GM18508 (cell line): Measurements from ENCODE around the gene CD300LG.
"Not testable (repeated sequence)": the region's sequence is repeated elsewhere in the genome, so short reads cannot be mapped to it uniquely, and the experiment has no call there.

ENCODE experiments used
- ATAC-seq: cut with Tn5 transposase; IDR thresholded peaks from one replicate; pipeline ENCODE4 v1.9.1; 2021; ENCODE audit warnings: moderate number of reproducible peaks; ENCODE audit not compliant: insufficient read depth, unreplicated experiment

CD300LG gene

DNA sequence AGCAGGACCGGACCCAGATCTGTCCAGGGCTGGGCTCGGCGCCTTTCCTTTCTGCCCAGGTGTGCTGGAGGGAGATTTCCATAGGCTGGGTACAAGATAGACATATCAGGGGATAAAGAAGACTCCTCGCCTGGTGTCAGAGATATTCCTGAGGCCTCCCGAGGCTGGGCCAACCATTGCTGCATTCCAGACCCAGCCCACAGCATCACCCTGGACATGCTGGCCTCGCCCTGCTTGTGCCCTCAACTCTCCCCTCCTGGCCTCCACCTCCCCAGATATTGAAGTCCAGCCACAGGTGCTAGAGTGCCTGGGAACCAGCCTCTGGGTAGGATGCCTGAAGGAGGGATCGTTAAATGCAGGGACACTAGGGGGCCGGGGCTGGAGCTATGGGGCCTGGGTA lies 2.1 kb downstream of the CD300LG start:
- ATAC-seq = no peak

DNA sequence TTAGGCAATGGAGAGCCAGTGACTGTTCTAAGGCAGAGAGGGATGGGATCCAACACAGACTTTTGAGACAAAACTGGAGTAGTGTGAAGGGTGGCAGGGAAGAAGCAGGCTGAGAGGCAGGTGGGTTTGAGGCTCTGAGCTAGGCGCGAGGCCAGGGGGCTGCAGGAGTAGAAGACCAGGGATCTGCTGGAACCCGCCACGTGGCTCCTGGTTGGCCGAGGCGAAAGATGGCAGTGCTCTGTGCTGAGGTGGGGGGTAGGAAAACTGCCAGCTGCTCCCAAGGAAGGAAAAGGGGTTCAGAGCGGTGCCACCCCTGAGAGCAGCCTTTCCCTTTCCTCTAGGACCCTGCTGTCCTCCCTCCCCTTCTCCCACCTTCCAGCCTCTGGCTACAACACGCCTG lies 5.6 kb downstream of the CD300LG start:
- ATAC-seq = no peak

DNA sequence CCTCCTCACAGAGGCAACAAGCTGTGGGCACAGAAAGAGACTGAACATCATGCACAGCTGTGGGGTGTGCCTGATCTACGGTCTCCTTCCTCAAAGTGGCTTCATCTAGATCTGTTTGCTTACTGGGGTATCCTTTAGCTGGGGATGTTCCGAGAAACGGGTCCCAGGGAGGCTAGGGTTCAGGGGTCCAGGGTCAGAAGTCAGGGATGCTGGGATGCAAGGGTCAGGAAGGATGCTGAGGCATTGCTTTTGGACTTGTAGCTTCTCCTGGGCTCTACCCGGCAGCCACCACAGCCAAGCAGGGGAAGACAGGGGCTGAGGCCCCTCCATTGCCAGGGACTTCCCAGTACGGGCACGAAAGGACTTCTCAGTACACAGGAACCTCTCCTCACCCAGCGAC lies 6.6 kb downstream of the CD300LG start:
- ATAC-seq = no peak

DNA sequence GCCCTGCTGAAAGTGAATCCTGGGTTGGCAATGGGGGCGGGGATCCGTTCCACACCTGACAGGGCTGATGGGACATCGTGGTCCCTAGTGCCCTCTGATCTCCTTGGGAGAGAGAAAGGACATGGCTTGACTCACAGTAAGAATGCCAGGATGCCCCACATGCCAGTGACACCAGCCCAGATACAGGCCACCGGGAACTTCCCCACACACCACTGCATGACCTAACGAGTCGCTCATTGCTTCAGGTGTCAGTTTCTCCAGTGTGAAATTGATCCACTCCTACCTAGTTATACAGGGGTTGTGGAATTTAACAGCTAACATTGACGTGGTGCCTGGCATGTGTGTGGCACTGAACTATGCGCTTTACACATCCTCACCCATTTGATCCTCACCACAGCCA lies 7.5 kb downstream of the CD300LG start:
- ATAC-seq = no peak

DNA sequence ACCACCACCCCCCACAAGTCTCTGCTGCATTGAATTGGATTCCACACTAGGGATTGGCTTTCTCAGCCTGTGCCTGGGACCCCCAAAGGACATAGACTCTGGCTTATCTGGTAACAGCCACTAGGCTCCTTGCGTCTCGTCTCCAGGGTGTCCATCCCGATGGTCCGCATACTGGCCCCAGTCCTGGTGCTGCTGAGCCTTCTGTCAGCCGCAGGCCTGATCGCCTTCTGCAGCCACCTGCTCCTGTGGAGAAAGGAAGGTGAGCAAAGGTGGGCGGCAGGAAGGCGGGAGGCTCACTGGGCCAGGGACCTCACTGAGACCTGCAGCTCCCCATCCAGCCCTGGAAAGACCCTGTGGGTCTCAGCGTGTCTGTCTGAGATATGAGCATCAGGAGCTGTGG lies 8.1 kb downstream of the CD300LG start:
- ATAC-seq = no peak

DNA sequence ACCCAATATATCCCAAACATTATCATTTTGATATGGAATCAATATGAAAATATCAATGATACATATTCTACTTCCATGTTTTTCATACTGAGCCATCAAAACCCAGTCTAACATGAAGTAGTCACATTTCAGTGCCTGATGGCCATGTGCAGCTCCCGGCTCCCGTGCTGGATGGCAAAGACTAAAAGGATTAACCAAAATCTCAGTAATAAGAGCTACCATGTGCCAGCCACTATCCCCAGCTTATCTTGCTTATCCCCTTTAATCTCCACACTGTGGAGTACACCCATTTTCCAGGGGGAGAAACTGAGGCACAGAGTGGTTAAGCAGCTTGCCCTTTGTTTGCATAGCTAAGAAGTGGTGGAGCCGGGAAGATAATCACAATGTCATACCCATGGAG lies 9.2 kb downstream of the CD300LG start:
- no peak for ATAC-seq

DNA sequence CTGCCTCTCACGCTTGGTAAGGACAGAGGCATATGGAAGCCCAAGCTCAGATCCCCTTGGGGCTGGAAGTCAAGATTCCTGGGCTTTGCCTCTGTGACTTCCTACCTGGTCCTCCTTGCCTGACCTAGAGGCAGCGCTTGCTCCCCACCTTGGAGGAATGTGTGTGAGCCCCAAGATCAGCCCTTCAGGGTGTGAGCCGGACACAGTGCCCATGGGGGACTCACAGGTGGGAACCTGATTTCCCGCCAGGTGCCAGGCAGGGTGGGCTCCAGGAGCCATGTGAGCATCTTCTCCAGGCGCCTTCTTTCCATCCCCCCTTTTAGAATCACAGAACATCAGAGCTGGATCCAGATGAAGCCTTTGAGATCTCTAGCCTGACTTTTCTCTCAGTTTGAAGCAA lies 10.2 kb downstream of the CD300LG start:
- no peak for ATAC-seq

DNA sequence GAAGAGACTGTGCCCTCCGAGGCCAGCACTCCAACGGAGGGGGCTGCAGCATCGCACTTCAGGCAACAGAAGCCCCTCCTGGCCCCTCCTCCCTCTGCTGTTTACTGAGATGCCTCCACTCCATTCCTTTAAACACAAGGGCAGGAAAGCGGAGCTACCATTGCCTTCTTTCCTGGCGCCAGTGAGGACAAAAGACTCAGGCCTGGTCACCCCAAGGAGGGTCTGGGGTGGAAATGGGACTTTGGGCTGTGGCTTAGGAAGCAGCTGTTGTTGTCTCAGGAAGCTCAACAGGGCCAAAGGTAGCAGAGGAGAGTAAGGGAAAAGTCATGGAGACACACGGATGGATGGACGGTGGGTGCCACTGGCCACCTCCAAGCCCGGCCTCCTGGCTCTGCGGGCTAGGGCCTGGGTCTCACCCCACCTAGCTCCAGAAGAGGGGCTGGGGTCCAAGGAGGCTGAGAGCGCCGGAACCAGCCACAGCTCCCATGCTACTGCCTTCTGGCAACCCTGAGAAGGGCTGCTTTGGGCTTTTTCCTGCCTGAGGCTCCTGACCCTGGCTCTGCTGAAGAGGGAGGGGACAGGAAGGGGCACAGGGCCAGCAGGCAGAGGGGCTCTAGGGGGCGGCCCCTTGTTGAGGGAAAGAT lies 11.1 kb downstream of the CD300LG start:
- no peak for ATAC-seq

DNA sequence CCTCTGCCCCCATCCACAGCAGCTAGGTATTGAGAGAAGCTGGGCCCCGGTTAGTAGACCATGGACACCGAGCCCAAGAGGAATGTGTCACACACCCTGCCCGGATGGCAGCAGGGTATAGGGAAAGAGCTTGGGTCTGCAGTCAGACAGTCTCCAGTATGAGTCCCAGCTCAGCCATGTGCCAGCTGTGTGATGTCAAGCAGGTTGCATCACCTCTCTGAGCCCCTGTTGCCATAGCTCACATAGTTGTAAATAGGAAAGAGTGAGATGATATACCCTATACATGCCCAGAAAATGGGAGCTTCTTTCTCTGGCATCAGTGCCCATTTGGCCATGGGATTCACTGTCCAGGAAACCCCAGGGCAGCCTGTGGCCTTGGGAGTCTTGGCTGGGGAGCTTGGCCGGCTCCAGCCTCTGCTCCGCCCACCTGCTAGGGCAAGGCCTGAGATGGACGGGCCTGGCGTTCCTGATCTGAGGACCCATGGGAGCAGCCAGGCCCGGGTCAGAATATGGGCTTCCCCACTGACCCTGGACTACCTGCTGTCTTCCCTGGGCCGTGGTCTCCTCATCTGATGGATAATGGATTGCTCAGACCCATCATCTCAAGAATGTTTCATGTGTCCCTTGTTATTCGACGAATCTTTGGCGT lies 13.2 kb downstream of the CD300LG start:
- ATAC-seq = no peak

DNA sequence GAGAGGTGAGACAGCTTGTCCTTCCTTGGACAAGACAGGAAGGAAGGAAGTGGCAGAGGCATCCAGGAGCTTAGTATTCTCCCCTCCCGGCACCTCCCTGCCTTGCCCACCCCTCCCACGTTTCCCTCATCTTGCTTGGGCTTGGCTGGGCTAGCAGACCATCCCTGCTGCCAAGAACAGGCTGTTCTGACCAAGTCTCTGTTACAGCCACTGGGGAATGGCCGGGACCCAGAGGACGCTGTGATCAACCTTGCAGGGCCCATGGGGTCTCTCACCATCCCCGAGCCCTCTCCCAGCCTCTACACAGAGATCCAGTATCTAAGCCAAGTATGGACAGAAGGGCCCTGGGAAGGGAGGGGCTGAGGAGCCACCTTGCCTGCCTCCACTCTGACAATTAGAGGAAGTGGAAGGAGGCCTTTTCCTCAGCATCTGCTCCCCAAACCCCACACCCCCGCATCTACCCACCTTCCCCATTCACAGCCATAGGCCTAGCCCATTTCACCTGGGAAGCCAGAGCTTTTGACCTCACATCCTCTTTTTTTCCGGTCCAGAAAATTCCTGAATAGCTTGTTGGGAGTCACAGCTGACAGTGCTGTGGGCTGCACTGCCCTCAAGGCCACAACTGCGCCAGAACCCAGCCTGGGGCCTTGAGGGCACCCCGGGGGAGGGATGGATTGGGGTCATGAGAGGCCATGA lies 14.1 kb downstream of the CD300LG start:
- ATAC-seq = no peak

DNA sequence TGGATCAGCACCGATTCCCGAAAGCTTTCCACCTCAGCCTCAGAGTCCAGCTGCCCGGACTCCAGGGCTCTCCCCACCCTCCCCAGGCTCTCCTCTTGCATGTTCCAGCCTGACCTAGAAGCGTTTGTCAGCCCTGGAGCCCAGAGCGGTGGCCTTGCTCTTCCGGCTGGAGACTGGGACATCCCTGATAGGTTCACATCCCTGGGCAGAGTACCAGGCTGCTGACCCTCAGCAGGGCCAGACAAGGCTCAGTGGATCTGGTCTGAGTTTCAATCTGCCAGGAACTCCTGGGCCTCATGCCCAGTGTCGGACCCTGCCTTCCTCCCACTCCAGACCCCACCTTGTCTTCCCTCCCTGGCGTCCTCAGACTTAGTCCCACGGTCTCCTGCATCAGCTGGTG lies 15.0 kb downstream of the CD300LG start:
- ATAC-seq = no peak

DNA sequence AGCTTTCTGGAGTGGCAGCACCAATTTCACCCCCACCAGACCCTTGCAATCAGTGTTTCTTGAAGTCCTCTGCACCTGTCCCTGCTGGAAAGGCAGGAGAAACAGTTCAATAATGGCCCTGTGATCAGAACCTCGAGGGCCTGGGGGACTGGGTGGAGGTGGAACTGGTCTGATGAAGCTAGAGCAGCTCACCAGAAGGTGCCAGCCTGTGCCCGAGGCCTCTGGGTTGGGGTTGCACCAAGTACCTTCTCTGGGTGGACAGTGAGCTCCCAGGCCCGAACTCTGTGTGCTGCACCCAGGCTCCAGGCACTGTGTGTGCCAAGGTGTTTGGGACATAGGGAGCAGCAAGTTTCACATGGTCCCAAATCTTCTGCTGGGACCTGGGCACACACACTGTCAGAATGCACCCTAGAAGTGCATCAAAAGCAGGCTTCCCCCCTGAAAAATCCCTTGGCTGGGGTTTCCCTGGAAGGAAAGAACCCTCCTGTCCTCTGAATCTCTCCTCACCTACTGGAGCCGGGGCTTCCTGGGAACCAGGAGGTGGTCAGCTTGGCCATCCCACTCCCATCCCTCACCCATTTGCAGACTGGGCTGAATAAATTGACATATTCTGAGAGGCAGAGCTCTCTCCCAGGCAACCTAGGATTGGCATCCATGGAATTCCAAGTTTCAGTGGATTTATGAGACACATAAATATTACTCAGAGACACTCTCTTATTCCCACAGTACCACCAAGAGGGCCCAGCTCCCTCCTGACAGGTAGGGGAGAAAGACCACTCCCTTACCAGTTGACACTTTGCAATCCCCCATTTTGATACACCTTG lies 17.4 kb downstream of the CD300LG start:
- ATAC-seq = no peak

DNA sequence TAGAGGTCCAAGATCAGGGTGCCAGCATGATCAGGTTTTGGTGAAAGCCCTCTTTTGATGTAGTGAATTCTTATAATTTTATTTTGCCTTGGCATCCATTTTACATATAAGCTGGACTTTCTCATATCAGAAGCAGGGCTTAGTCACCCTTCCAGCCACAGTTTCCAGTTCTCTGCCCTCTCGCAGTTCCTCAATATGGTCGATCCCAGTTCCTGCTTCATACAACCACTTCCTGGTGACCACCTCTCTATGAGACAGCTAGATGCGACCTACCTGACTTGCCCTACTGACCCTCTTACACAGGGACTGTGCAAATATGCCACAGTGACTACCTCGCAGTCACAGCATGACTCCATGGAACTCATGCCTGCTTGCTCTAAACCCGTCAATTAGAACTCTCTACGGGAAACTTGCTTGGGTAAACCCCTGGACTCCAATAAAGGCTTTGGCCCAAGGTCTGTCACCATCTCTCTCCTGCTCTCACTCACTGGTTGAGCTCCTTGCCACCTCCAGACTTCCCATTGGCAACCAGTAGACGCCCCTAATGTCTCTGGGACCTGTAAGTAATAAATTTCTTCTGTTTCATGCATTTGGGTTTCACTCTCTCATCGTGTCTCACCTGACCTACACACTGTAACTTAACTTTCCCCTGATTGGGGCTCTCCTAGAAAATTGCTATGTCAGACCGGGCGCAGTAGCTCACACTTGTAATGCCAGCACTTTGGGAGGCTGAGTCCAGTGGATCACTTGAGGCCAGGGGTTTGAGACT lies 21.4 kb downstream of the CD300LG start:
- ATAC-seq = no peak

DNA sequence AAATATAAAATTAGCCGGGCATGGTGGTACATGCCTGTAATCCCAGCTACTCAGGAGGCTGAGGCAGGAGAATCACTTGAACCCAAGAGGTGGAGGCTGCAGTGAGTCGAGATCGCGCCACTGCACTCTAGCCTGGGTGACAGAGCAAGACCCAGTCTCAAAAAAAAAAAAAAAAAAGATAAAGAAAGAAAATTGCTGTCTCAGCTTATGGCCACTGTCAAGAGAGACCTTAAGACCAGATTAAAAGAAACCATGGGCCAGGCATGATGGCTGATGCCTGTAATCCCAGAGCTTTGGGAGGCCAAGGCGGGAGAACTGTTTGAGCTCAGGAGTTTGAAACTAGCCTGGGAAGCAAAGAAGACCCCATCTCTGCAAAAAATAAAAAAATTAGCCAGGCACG lies 22.1 kb downstream of the CD300LG start:
- not testable (repeated sequence) for ATAC-seq

DNA sequence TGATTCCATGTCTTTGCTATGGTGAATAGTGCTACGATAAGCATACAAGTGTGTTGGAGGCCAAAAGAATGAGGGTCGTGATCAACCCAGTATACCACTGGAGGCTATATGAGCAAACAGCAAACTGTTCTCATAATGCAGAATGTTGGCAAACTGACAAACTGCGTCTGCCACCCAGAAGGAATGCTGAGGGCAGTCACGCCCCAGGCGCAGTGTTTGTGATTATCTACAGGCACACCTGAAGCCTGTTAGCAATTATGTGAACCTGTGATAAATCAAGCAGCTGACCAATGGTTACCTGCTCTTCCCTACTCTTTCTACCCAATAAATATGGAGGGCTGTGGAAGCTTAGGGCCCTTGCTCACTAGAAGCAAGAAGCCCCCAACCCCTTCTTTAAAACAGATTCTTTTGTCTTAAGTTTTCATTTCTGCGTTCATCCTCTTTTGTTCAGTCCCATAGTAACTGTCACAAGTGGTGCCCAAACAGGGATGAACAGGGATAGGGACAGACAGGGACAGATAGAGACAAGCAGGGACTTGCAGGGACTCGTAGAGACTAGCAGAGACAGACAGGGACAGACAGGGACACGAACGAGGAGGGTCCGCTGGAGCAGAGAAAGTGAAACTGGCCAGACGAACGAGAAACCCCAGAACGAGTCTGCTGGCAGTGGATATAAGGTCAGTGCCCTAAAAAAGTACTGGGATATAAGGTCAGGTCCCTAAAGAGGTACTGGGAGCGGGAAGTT lies 25.1 kb downstream of the CD300LG start:
- no peak for ATAC-seq

DNA sequence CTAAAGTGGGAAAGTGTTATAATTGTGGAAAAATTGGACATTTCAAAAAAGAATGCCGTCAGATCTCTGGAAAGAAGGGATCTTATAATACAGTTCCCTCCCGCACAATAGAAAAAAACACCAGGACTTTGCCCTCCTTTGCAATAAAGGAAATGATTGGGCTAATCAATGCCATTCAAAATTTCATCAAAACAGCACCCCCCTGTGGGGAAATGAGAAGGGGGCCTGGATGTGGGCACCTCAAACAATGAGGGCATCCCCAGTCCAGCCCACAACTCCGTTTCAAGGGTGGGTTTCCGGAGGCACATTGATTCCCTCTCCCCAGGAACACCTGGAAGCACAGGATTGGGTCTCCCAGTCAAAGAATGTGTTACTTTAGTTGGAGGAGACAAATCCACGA lies 26.1 kb downstream of the CD300LG start:
- no peak for ATAC-seq

DNA sequence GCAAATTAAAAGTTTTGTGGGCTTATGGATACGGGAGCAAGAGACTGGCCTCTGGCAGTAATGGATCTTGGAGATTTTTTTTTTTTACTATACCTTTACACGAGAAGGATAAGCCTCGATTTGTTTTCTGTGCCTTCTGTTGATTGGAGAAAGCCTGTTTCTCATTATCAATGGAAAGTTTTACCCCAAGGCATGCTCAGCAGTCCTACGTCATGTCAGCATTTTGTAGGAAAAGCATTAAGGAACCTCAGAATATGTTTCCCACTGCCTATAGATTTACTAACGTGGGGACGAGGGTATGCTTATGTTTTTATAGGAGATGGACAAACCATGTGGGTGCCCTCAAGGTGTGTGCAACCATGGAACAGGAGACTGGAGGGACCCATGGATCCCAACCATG lies 26.8 kb downstream of the CD300LG start:
- no peak for ATAC-seq

DNA sequence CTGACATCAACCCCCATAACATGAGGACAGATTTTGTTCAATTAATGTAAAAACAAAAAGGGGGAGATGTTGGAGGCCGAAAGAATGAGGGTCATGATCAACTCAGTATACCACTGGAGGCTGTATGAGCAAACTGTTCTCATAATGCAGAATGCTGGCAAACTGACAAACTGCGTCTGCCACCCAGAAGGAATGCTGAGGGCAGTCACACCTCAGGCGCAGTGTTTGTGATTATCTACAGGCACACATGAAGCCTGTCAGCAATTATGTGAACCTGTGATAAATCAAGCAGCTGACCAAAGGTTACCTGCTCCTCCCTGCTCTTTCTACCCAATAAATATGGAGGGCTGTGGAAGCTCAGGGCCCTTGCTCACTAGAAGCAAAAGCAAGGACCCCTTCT lies 27.3 kb downstream of the CD300LG start:
- no peak for ATAC-seq

DNA sequence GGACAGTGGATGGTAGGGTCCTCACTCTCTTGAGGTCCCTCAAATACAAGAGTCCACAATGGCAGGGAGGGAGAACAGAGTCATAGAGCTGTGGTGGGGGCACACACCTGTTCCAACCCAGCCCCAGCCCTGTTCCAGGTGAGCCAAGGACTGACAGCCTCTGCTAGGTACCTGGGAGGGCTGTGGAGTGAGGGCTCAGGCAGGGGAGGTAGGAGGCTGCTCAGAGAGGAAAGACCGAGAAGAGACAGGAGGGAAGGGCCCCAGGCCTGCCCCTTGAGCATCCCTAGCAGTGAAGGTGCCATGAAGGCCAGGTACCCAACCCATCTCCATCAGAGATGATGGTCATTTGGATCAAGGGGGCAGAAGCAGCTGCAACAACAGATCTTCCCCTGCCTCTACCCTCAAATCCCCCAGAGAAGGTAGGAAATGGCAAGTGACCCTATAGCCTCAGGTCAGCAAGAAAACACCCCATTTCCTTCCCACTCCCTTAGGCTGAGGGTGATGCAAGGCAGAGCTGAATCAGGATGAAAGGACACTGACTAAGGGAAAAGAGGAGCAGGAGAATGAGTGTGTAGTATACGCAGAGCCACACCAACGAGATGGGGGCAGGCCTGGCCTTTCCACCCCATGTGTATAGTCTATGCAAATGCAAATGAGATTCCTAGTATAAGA lies 28.6 kb downstream of the CD300LG start:
- ATAC-seq = no peak
